Mucosa of descending colon (tissue), 3 donors: Measurements from ENCODE around the gene AHCTF1. TPM values are rescaled to one million over a fixed set of nuclear protein-coding genes. Genes with fewer than 3 reads are reported as not detected.

ENCODE experiments used
- ATAC-seq: fragments of 200-7000 bp; cut with Tn5 transposase; one replicate; pipeline ENCODE4 v1.9.1; 2020; ENCODE audit warnings: mild to moderate bottlenecking, moderate library complexity
- DNase-seq, 3 donors: peaks; one replicate each; pipeline ENCODE4 v3.0.0-alpha.2; 2020
- H3K36me3 ChIP-seq: fragments of 200-600 bp; one replicate; pipeline ENCODE4 v1.8.0; 2021; ENCODE audit warnings: low read depth, mild to moderate bottlenecking
- H3K4me1 ChIP-seq: fragments of 200-600 bp; one replicate; pipeline ENCODE4 v1.8.0; 2021; ENCODE audit warnings: low read depth, mild to moderate bottlenecking
- H3K4me3 ChIP-seq: fragments of 200-600 bp; one replicate; pipeline ENCODE4 v1.8.0; 2021; ENCODE audit warnings: mild to moderate bottlenecking
- H3K9me3 ChIP-seq: fragments of 200-600 bp; one replicate; pipeline ENCODE4 v1.8.0; 2021; ENCODE audit warnings: mild to moderate bottlenecking
- CTCF ChIP-seq: fragments of 200-600 bp; IDR thresholded peaks from one replicate; pipeline ENCODE4 v1.8.0; 2022; ENCODE audit warnings: antibody characterized with exemption, mild to moderate bottlenecking
- intact Hi-C, 2 donors: fragments of 100-400 bp; cut with DNase I in 1 of 2; cut with micrococcal nuclease in 1 of 2; formaldehyde crosslinking; loops; one replicate each; pipeline versions ENCODE4 v1.11.0 to v1.11.1; 2022; cut with DNase I, micrococcal nuclease
- long read RNA-seq, 2 donors: library from polyadenylated mRNA; unstranded; transcript quantifications; one replicate each; pipeline ENCODE4 v2.0.0, GENCODE V29; 2019 to 2021
- total RNA-seq, 3 donors: library from RNA; stranded (reverse); fragmentation: NEBNext Ultra II Directional in 2 of 3; extraction: Animal tissue kit (Norgen Biotek cat#: 25700) in 2 of 3; gene quantifications; one replicate each; pipeline versions ENCODE4 v1.2.1 to v1.2.4, GENCODE V29; 2021 to 2023
- donor health status: DM: no; HTN: no; CAD: no; lungs with moderate emphysema.
- donor health status: DM: no; HTN: no; CAD: no.
- donor health status: DM: no; HTN: yes; CAD: no.

Gene AHCTF1
- 10 to 100 TPM; 25.5 to 41.6 (median 27.6) TPM for total RNA-seq
- long read RNA-seq, donor 1, partial matches to known transcripts = 8 of 9 reads
- long read RNA-seq, donor 1, other reads (novel, unspliced or antisense) = 1 of 9 reads
- long read RNA-seq, donor 2 = 0 reads

GRCh38 chr1:246931549-246932365 lies at the start of gene AHCTF1:
Gene AHCTF1, minus strand, starts transcription at chr1:246931948. Its CDS starts 13,578 bp downstream, at chr1:246918370.
- intact Hi-C loops = no loop called here
- no peak for TF ChIP-seq CTCF
- peaks cover 9% of the 10 kb centered on the region for H3K4me1 ChIP-seq

GRCh38 chr1:246978785-246979184 lies 47.0 kb upstream of the AHCTF1 start:
- H3K9me3 ChIP-seq = peaks cover 63% of the 10 kb centered on the region
- intact Hi-C loops = no loop called here
- H3K4me1 ChIP-seq = no peaks in the 10 kb centered on the region
- H3K4me3 ChIP-seq = no peak overlapping the region
- TF ChIP-seq CTCF = no peak
- DNase-seq (no peak), ATAC-seq (no peak)
- H3K36me3 ChIP-seq = no peaks in the 10 kb centered on the region

More at GRCh38 chr1:246931549-246932365, at the start of gene AHCTF1:
- Histone ChIP-seq H3K9me3 (no peaks in the 10 kb centered on the region), H3K36me3 (no peaks in the 10 kb centered on the region), H3K4me3 (peak within 1 kb of the TSS; percentile 95)
- ATAC-seq = peak; percentile 98
- peak; percentile 95 to 97 (median 96) for DNase-seq

GRCh38 chr1:246978281-246978680 lies 46.5 kb upstream of the AHCTF1 start:
- TF ChIP-seq CTCF = no peak
- DNase-seq (no peak), ATAC-seq (no peak)
- Histone ChIP-seq H3K36me3 (no peaks in the 10 kb centered on the region), H3K4me1 (no peaks in the 10 kb centered on the region), H3K9me3 (peaks cover 63% of the 10 kb centered on the region), H3K4me3 (no peak overlapping the region)
- intact Hi-C loops = no loop called here

DNA sequence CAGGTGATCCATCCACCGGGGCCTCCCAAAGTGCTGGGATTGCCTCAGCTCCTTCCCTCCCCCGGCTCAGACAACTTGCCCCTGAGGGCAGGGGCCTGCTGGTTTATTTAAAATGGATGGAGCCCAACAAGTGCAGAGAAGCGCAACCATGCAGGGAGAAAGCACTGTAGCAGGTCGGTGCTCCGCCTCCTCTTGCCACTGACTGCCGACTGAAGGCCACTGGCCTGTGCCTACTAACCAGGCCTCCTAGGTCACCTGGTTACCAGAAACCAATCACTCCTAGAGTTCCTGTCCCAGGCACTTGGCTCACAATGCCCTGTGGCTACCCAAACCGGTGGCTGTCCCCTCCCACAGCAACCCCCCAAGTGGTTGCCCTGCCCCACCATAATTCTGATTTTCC lies 40.2 kb upstream of the AHCTF1 start:
- ATAC-seq = no peak
- Histone ChIP-seq H3K9me3 (peaks cover 40% of the 10 kb centered on the region), H3K4me3 (no peak overlapping the region), H3K4me1 (no peaks in the 10 kb centered on the region), H3K36me3 (no peaks in the 10 kb centered on the region)
- intact Hi-C loops = no loop called here
- no peak for TF ChIP-seq CTCF
- DNase-seq = no peak

DNA sequence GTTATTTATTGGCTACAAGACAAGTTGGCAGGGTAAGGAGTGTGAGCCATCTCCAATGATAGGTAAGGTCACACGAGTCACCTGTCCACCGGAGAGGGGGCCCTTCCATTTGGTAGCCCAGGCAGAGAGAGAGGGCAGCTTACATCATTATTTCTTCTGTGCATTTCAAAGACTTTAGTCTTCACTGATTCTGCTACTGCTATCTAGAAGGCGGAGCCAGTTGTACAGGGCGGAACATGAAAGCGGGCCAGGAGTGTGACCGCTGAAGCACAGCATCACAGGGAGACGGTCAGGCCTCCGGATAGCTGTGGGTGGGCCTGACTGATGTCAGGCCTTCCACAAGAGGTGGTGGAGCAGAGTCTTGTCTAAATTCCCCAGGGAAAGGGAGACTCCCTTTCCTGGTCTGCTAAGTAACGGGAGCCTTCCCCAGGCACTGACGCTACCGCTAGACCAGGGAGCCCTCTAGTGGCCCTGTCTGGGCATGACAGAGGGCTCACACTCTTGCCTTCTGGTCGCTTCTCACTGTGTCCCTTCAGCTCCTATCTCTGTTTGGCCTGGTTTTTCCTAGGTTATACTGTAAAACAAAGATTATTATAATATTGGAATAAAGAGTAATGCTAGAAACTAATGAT lies 39.5 kb upstream of the AHCTF1 start:
- ATAC-seq = no peak
- intact Hi-C loops = no loop called here
- DNase-seq = peak in 2 of 3 donors; percentile 46 to 63

More for the DNA sequence above, 39.5 kb upstream of the AHCTF1 start:
- Histone ChIP-seq H3K4me3 (no peak overlapping the region), H3K9me3 (peaks cover 40% of the 10 kb centered on the region), H3K36me3 (no peaks in the 10 kb centered on the region), H3K4me1 (no peaks in the 10 kb centered on the region)
- TF ChIP-seq CTCF = peak; percentile 32
